Measurements from ENCODE around the gene PTGDS. TPM values are rescaled to one million over a fixed set of nuclear protein-coding genes. Genes with fewer than 3 reads are reported as not detected.

Gene PTGDS
- total and polyA plus RNA-seq, 4 donors, result 0.23 to 15.2 (median 6.4) TPM

DNA sequence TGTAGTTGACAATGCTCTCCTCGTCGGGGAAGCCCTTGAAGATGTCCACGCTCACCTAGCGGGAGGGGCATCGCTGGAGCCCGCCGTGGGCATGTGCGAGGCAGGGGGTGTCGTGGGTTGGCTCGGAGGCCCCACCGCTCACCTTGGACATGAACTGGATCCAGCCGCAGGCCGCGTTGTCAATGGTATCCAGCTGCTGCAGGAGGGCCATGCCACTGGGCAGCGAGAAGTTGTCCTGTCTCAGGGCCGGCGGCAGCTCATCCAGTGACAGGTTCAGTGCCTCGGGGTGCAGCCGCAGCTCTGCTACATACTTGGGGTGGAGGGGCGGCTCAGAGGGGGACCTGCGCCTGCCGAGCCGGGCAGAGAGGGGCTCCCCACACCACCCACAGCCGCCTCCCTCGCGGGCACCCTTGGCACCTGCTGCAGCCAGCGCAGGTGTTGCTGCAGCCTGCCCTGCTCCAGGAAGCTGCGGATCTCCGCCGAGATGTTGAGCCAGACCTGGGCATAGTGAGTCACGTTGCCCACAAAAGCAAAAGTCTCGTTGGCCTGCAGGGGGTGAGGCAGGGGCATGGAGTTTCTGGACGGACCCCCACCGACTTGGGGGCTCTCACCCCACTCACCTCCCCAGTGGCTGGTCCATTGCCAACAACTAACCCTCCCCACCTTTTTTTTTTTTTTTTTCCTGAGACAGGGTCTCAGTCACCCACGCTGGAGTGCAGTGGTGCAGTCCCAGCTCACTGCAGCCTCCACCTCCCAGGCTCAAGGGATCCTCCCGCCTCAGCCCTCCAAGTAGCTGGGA is 41.7 kb downstream of the PTGDS start:
- 95% methylated on average over 36 of the region's 36 CpGs for WGBS
- TF ChIP-seq JUND (IDR thresholded peaks at IDR 0.05) (no peak), YY1 (IDR thresholded peaks at IDR 0.05) (no peak), HNF4G (IDR thresholded peaks at IDR 0.05) (no peak), RXRA (IDR thresholded peaks at IDR 0.05) (no peak), TAF1 (conservative IDR thresholded peaks at IDR 0.05) (no peak), NR2F2 (IDR thresholded peaks at IDR 0.05) (no peak), ATF3 (IDR thresholded peaks at IDR 0.05) (no peak), HNF4A (conservative IDR thresholded peaks at IDR 0.05) (no peak), GABPA (IDR thresholded peaks at IDR 0.05 in 1 of 2, conservative IDR thresholded peaks at IDR 0.05 in 1 of 2) (no peak), EGR1 (IDR thresholded peaks at IDR 0.05; ENCODE audit: low read depth in 2 of 2) (no peak)
- TF ChIP-seq, protein P1, sequence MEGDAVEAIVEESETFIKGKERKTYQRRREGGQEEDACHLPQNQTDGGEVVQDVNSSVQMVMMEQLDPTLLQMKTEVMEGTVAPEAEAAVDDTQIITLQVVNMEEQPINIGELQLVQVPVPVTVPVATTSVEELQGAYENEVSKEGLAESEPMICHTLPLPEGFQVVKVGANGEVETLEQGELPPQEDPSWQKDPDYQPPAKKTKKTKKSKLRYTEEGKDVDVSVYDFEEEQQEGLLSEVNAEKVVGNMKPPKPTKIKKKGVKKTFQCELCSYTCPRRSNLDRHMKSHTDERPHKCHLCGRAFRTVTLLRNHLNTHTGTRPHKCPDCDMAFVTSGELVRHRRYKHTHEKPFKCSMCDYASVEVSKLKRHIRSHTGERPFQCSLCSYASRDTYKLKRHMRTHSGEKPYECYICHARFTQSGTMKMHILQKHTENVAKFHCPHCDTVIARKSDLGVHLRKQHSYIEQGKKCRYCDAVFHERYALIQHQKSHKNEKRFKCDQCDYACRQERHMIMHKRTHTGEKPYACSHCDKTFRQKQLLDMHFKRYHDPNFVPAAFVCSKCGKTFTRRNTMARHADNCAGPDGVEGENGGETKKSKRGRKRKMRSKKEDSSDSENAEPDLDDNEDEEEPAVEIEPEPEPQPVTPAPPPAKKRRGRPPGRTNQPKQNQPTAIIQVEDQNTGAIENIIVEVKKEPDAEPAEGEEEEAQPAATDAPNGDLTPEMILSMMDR (IDR thresholded peaks at IDR 0.05; ENCODE audit: low read depth, low read length, missing input control), result no peak

GRCh38 chr9:137019891-137020683 is 42.8 kb downstream of the PTGDS start:
- no peaks in the 10 kb centered on the region for H3K9me3 ChIP-seq (ENCODE audit: control insufficient read depth in 4 of 4, low read length in 3 of 4)
- TF ChIP-seq RXRA (IDR thresholded peaks at IDR 0.05), result no peak
- no peak for TF ChIP-seq FOXA1 (IDR thresholded peaks at IDR 0.05)
- TF ChIP-seq YY1 (IDR thresholded peaks at IDR 0.05), result no peak
- TF ChIP-seq SP1 (IDR thresholded peaks at IDR 0.05), result no peak
- no peaks in the 10 kb centered on the region for H3K27me3 ChIP-seq (ENCODE audit: control insufficient read depth in 4 of 4, insufficient read depth in 4 of 4, low read length in 3 of 4)
- H3K4me3 ChIP-seq (ENCODE audit: low read depth in 1 of 3, low read length in 3 of 3), result no peak overlapping the region
- no peak overlapping the region for H3K27ac ChIP-seq (ENCODE audit: low read depth in 1 of 2, low read length in 2 of 2)
- H3K4me1 ChIP-seq (ENCODE audit: control insufficient read depth in 4 of 4, insufficient read depth in 4 of 4, low read length in 3 of 4), result peaks cover 11 to 28% (median 22%) of the 10 kb centered on the region in 4 donors
- no peak for DNase-seq (ENCODE audit: low spot score)
- H3K36me3 ChIP-seq (ENCODE audit: control insufficient read depth in 4 of 4, insufficient read depth in 3 of 4, low read depth in 1 of 4, low read length in 3 of 4), result peaks cover 2 to 22% (median 12%) of the 10 kb centered on the region in 4 donors
- no peak overlapping the region for H3K9ac ChIP-seq (ENCODE audit: low read depth in 1 of 2, low read length in 2 of 2)
- 95% methylated on average over 34 of the region's 34 CpGs for WGBS

More for the DNA sequence above, 41.7 kb downstream of the PTGDS start:
- Histone ChIP-seq H3K27ac (ENCODE audit: low read depth in 1 of 2, low read length in 2 of 2) (no peak overlapping the region), H3K4me3 (ENCODE audit: low read depth in 1 of 3, low read length in 3 of 3) (no peak overlapping the region), H3K36me3 (ENCODE audit: control insufficient read depth in 4 of 4, insufficient read depth in 3 of 4, low read depth in 1 of 4, low read length in 3 of 4) (peaks cover 2 to 28% (median 12%) of the 10 kb centered on the region in 4 donors), H3K27me3 (ENCODE audit: control insufficient read depth in 4 of 4, insufficient read depth in 4 of 4, low read length in 3 of 4) (no peaks in the 10 kb centered on the region), H3K4me1 (ENCODE audit: control insufficient read depth in 4 of 4, insufficient read depth in 4 of 4, low read length in 3 of 4) (peaks cover 11 to 18% (median 16%) of the 10 kb centered on the region in 4 donors), H3K9ac (ENCODE audit: low read depth in 1 of 2, low read length in 2 of 2) (no peak overlapping the region), H3K9me3 (ENCODE audit: control insufficient read depth in 4 of 4, low read length in 3 of 4) (no peaks in the 10 kb centered on the region)
- no peak for DNase-seq (ENCODE audit: low spot score)
